PC-9 (cell line): ENCODE data around the gene GRB7. TPM values are rescaled to one million over a fixed set of nuclear protein-coding genes. Genes with fewer than 3 reads are reported as not detected.
A peak's percentile ranks its signal among the peaks of the same experiment; 100 is the strongest.

Source experiments
- BruUV-seq: library from RNA; stranded (reverse); fragments of 400-500 nt; replicated peaks from 2 replicates; lab custom pipeline; 2021; lab: Mats Ljungman, UMichigan
- CTCF ChIA-PET: fragments of 300-600 bp; sonication (Branson Sonifier 250); formaldehyde crosslinking; loops from one replicate; lab custom pipeline; 2022; ENCODE audit warnings: antibody characterized with exemption; lab: Charles Lee
- POLR2A ChIA-PET: fragments of 300-600 bp; sonication (Branson Sonifier 250); formaldehyde crosslinking; loops from one replicate; lab custom pipeline; 2022; ENCODE audit warnings: antibody characterized with exemption; ENCODE audit not compliant: unreplicated experiment; lab: Charles Lee
- DNase-seq, 2 experiments: peaks; one replicate each; pipeline versions ENCODE4 v3.0.0 to v3.0.0-alpha.2; 2015 to 2022; ENCODE audit warnings: mixed read lengths in 1 of 2
- H2AFZ ChIP-seq: fragments of 200-600 bp; sonication (generic); 2 replicates; pipeline ENCODE4 v1.8.1; 2017; ENCODE audit warnings: antibody characterized with exemption
- H3F3A ChIP-seq: fragments of 200-600 bp; sonication (generic); 2 replicates; pipeline ENCODE4 v1.8.1; 2017; ENCODE audit warnings: antibody characterized with exemption, mild to moderate bottlenecking, low read depth; ENCODE audit not compliant: insufficient read depth
- H3K27ac ChIP-seq: fragments of 200-600 bp; sonication (generic); 2 replicates; pipeline ENCODE4 v1.6.1; 2016; ENCODE audit warnings: mixed run types
- H3K27me3 ChIP-seq: fragments of 200-600 bp; sonication (generic); 2 replicates; pipeline ENCODE4 v1.6.1; 2016; ENCODE audit warnings: low read depth, mixed run types; ENCODE audit not compliant: insufficient read depth
- H3K36me3 ChIP-seq: fragments of 200-600 bp; sonication (generic); 2 replicates; pipeline ENCODE4 v1.6.1; 2016; ENCODE audit warnings: low read depth, mixed run types
- H3K4me1 ChIP-seq: fragments of 200-600 bp; sonication (generic); replicated peaks from 2 replicates; pipeline ENCODE4 v1.6.1; 2016; ENCODE audit warnings: mixed run types; ENCODE audit not compliant: insufficient read depth
- H3K4me2 ChIP-seq: fragments of 200-600 bp; sonication (generic); 2 replicates; pipeline ENCODE4 v1.6.1; 2017; ENCODE audit warnings: mixed run types
- H3K4me3 ChIP-seq: fragments of 200-600 bp; sonication (generic); 2 replicates; pipeline ENCODE4 v1.6.1; 2016; ENCODE audit warnings: mixed run types
- H3K79me2 ChIP-seq: fragments of 200-600 bp; sonication (generic); 2 replicates; pipeline ENCODE4 v1.6.1; 2017; ENCODE audit warnings: low read depth, mixed run types
- H3K9me2 ChIP-seq: fragments of 200-600 bp; sonication (generic); 2 replicates; pipeline ENCODE4 v1.8.1; 2017; ENCODE audit warnings: mild to moderate bottlenecking; ENCODE audit not compliant: insufficient read depth
- H3K9me3 ChIP-seq: fragments of 200-600 bp; sonication (generic); 2 replicates; pipeline ENCODE4 v1.8.1; 2016; ENCODE audit warnings: low read depth; ENCODE audit not compliant: insufficient read depth
- H4K20me1 ChIP-seq: fragments of 200-600 bp; sonication (generic); 2 replicates; pipeline ENCODE4 v1.8.1; 2017; ENCODE audit not compliant: insufficient read depth
- EZH2 ChIP-seq: fragments of 200-600 bp; sonication (generic); IDR thresholded peaks from 2 replicates; pipeline ENCODE4 v1.8.0; 2017; ENCODE audit warnings: antibody characterized with exemption, low read depth
- intact Hi-C: fragments of 100-400 bp; cut with micrococcal nuclease; formaldehyde crosslinking; loops from one replicate; pipeline ENCODE4 v1.10.0; 2022; ENCODE audit not compliant: unreplicated experiment
- total RNA-seq: library from RNA; stranded (reverse); gene quantifications from 2 replicates; pipeline ENCODE4 v1.2.3, GENCODE V29; 2021
- TF ChIP-seq, protein P1 (sequence below): fragments of 200-600 bp; sonication (generic); conservative IDR thresholded peaks from 2 replicates; pipeline ENCODE4 v1.6.1; 2017; ENCODE audit warnings: mixed run types, antibody characterized with exemption, mild to moderate bottlenecking, moderate library complexity

Gene GRB7
- total RNA-seq, 1 experiment from 2014 or later = 49.1 TPM

DNA sequence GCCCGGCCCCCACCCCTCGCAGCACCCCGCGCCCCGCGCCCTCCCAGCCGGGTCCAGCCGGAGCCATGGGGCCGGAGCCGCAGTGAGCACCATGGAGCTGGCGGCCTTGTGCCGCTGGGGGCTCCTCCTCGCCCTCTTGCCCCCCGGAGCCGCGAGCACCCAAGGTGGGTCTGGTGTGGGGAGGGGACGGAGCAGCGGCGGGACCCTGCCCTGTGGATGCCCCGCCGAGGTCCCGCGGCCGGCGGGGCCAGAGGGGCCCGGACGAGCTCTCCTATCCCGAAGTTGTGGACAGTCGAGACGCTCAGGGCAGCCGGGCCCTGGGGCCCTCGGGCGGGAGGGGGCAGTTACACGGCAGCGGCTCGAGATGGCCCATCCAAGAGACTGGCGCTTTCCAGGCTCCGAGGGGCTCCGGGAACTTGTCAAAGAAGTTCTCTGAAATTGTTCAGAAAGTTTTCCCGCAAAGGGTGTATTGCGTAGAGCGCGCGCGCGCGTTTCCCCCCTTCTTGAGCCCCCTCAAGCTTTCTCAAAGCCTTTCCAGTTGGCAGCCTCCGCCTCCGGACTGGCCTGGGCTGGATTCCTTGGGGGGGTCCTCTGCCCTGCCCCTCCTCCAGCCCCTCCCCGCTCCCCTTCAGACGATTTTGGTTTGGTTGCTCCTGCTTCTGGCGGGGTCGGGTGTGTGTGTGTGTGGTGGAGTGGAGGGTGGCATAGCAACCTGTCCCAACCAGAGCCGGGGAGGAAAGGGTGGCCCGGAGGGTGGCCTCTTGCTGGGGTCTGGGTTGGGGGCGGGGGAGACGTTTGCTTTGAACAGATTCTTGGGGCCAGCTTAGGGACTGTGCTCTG lies 37.4 kb upstream of the GRB7 start:
- Histone ChIP-seq H3F3A (peaks cover 39% of the 10 kb centered on the region), H3K27ac (peak overlapping the region; percentile 20; the same call in 1 of the 2 replicates), H3K4me2 (peak overlapping the region; percentile 73), H3K4me3 (peak overlapping the region; percentile 71), H3K4me1 (peaks cover 51% of the 10 kb centered on the region), H2AFZ (peak overlapping the region; percentile 80), H3K79me2 (peaks cover 58% of the 10 kb centered on the region), H4K20me1 (peaks cover 6% of the 10 kb centered on the region; the same call in 1 of the 2 replicates), H3K9me2 (no peaks in the 10 kb centered on the region), H3K9me3 (no peaks in the 10 kb centered on the region), H3K27me3 (no peaks in the 10 kb centered on the region), H3K36me3 (no peaks in the 10 kb centered on the region)
- no TSS peak for BruUV-seq
- POLR2A ChIA-PET = interaction anchor here (0.5 to 1.0 kb wide), 6 partner anchors 9 to 30 kb away, joined by 3 to 7 read pairs (median 4); partner anchors contain the start of gene MIEN1
- intact Hi-C loops = no loop called here
- TF ChIP-seq, protein P1, sequence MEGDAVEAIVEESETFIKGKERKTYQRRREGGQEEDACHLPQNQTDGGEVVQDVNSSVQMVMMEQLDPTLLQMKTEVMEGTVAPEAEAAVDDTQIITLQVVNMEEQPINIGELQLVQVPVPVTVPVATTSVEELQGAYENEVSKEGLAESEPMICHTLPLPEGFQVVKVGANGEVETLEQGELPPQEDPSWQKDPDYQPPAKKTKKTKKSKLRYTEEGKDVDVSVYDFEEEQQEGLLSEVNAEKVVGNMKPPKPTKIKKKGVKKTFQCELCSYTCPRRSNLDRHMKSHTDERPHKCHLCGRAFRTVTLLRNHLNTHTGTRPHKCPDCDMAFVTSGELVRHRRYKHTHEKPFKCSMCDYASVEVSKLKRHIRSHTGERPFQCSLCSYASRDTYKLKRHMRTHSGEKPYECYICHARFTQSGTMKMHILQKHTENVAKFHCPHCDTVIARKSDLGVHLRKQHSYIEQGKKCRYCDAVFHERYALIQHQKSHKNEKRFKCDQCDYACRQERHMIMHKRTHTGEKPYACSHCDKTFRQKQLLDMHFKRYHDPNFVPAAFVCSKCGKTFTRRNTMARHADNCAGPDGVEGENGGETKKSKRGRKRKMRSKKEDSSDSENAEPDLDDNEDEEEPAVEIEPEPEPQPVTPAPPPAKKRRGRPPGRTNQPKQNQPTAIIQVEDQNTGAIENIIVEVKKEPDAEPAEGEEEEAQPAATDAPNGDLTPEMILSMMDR = no peak
- no peak for TF ChIP-seq EZH2
- CTCF ChIA-PET = interaction anchor here (0.5 to 1.2 kb wide), 4 partner anchors 21 to 79 kb away, joined by 3 to 5 read pairs (median 4); no protein-coding TSS in a partner anchor
- DNase-seq = peak in 1 of 2 experiments; percentile 12

DNA sequence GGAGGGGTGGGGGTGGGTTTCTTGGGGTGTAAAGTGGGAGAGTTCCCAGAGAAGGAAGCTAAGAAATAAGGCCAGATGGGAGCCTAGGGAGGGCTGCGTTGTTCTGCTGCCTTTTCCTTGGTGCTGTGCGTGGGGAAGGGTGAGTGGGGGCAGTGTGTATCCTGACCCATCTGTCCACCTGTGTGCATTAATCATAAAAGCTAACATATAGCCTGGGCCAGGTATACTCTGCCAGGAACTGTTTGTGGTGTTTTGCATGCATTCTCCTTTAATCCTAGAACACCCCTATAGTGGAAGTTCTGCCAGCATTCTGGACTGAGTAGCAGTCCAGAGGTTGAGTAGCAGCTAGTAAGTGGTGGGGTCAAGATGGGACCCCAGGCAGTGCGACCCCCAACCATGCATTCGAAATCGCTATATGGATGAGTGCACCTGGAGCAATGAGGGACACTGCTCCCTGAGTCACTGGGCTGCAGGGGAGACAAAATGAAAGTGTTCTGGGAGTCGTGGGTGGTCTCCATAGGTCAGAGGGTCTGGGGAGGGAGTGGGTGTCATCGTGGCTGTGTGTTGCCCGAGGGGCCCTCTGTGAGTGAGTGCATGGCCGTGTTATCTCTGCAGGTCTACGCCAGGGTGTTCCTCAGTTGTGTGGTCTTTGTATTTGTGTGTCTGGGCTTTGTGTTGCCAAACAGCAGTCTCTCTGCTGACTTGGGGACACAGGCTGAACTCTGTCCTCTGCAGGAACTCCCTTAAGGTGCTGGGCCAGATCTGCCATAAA lies 36.5 kb upstream of the GRB7 start:
- peaks cover 60% of the 10 kb centered on the region for H3K79me2 ChIP-seq
- peaks cover 58% of the 10 kb centered on the region for H3K4me1 ChIP-seq
- peaks cover 6% of the 10 kb centered on the region; the same call in 1 of the 2 replicates for H4K20me1 ChIP-seq
- H3K4me2 ChIP-seq = peak overlapping the region; percentile 73
- H3K27ac ChIP-seq = no peak overlapping the region
- no peaks in the 10 kb centered on the region for H3K9me3 ChIP-seq
- BruUV-seq = TSS peak; percentile 36
- DNase-seq = peak in 1 of 2 experiments; percentile 12
- no peak overlapping the region for H2AFZ ChIP-seq
- no peak for TF ChIP-seq EZH2
- TF ChIP-seq, protein P1 = no peak
- no peaks in the 10 kb centered on the region for H3K9me2 ChIP-seq
- H3K36me3 ChIP-seq = no peaks in the 10 kb centered on the region
- H3F3A ChIP-seq = peaks cover 42% of the 10 kb centered on the region
- H3K27me3 ChIP-seq = no peaks in the 10 kb centered on the region
- POLR2A ChIA-PET = interaction anchor here (0.8 kb wide), 1 partner anchor 17 kb away, joined by 3 read pairs; no protein-coding TSS in a partner anchor
- peak overlapping the region; percentile 71 for H3K4me3 ChIP-seq
- CTCF ChIA-PET = interaction anchor here (0.5 to 1.2 kb wide), 4 partner anchors 20 to 80 kb away, joined by 3 to 7 read pairs (median 5); no protein-coding TSS in a partner anchor
- intact Hi-C loops = no loop called here
